Neuron (in vitro differentiated cells): ENCODE measurements around the gene PHOX2B.

ENCODE experiments used
- H2AFZ ChIP-seq: one replicate; pipeline ENCODE4 v1.6.1; 2013; ENCODE audit warnings: low read depth, mild to moderate bottlenecking, inconsistent platforms, low read length, moderate library complexity
- H3K27me3 ChIP-seq: one replicate; pipeline ENCODE4 v1.6.1; 2013; ENCODE audit warnings: low read length; ENCODE audit not compliant: insufficient read depth
- H3K36me3 ChIP-seq: one replicate; pipeline ENCODE4 v1.6.1; 2013; ENCODE audit warnings: low read length; ENCODE audit not compliant: insufficient read depth
- H3K4me1 ChIP-seq: one replicate; pipeline ENCODE4 v1.6.1; 2013; ENCODE audit warnings: low read length; ENCODE audit not compliant: insufficient read depth
- H3K4me3 ChIP-seq: 2 replicates; pipeline ENCODE4 v1.5.1; 2013; ENCODE audit warnings: mild to moderate bottlenecking, low read length, moderate library complexity
- H3K9me3 ChIP-seq: one replicate; pipeline ENCODE4 v1.6.1; 2013; ENCODE audit warnings: low read length

Gene PHOX2B

DNA sequence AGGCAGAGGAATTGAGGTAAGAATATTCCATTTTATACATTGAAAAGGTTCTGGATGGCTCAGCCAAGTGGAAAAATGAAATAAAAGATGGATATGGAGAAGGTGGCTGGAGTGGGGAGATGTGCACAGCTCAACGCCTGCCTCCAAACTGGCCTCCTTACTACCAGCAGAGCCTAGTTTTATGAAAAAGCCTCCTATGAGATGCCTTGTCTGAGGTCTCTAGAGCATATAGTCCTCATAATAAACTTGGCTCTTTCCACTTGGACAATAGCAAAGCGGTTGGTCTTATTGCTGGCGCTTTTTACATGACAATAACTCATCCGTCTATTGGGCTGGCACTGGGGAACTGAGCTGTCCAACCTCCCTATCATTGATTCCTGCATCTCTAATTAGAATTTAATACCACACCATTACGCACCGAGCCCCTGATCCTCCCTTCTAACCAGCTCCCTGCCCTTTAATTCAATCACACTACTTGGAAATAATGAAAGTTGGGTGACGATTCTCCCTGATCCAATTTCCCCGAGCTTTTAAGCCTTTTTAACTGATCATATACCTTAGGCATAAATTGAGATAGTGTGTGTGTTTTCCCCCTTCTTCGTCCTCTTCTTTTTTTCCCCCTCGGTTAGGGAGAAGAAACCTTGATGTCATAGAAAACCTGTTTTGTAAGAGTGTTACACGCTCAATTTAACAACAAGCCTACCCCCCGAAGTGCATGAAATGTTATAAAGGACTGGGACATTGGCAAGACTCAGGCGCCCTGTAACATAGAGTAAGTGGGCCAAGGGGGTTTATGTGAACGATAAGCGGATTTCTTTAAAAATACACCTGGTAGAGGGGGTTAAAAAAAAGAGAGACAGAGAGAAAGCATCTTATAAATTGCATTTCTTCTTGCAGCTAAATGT lies at the start of gene PHOX2B:
Gene PHOX2B, minus strand, starts transcription at position 155 of the 905 bp plus-strand sequence. Its CDS starts 115 bp downstream, at position 40.
- Histone ChIP-seq H3K9me3 (peaks cover 8% of the 10 kb centered on the region), H3K27me3 (peaks cover 95% of the 10 kb centered on the region), H3K36me3 (no peaks in the 10 kb centered on the region), H3K4me1 (no peaks in the 10 kb centered on the region), H2AFZ (no peak within 1 kb of the TSS), H3K4me3 (no peak within 1 kb of the TSS)

GRCh38 chr4:41797260-41797659 lies 48.7 kb upstream of the PHOX2B start:
- H2AFZ ChIP-seq = no peak overlapping the region
- H3K36me3 ChIP-seq = no peaks in the 10 kb centered on the region
- no peak overlapping the region for H3K4me3 ChIP-seq
- peaks cover 15% of the 10 kb centered on the region for H3K27me3 ChIP-seq
- H3K4me1 ChIP-seq = peaks cover 9% of the 10 kb centered on the region
- no peaks in the 10 kb centered on the region for H3K9me3 ChIP-seq

GRCh38 chr4:41796545-41797210 lies 48.2 kb upstream of the PHOX2B start:
- peaks cover 17% of the 10 kb centered on the region for H3K27me3 ChIP-seq
- H3K4me1 ChIP-seq = peaks cover 9% of the 10 kb centered on the region
- no peaks in the 10 kb centered on the region for H3K36me3 ChIP-seq
- H3K4me3 ChIP-seq = no peak overlapping the region
- H2AFZ ChIP-seq = no peak overlapping the region
- H3K9me3 ChIP-seq = no peaks in the 10 kb centered on the region

DNA sequence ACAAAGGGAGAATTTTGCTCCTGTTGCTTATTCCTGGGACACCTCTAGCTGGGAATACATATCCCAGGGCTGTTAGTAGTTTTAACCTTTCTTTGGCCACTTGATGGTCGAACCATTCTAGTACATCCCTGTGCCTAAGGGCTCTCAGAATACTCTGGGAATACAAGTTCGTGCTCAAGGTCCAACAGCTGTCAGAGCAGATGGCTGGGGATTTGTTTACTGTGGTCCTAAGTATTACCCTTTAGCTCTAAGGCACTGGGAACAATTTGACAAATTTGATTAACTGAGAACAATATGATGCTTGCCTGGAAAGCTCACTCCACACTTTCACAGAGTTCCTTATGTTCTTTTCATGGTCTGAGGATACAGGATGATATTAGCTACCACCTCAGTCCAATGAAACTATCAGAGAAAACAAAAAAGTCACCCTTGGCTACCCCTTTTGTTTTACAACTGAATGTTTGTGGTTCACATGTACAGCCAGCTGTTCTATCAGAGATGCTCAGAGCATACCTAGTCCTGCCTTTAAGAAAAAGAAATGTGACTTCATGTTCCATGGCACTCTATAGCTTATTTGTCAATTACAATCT lies 47.4 kb upstream of the PHOX2B start:
- Histone ChIP-seq H3K9me3 (no peaks in the 10 kb centered on the region), H3K4me1 (peaks cover 9% of the 10 kb centered on the region), H2AFZ (no peak overlapping the region), H3K36me3 (no peaks in the 10 kb centered on the region), H3K4me3 (no peak overlapping the region), H3K27me3 (peaks cover 17% of the 10 kb centered on the region)

GRCh38 chr4:41792166-41792565 lies 43.6 kb upstream of the PHOX2B start:
- Histone ChIP-seq H2AFZ (no peak overlapping the region), H3K4me1 (peaks cover 12% of the 10 kb centered on the region), H3K9me3 (no peaks in the 10 kb centered on the region), H3K27me3 (peaks cover 12% of the 10 kb centered on the region), H3K4me3 (no peak overlapping the region), H3K36me3 (no peaks in the 10 kb centered on the region)

DNA sequence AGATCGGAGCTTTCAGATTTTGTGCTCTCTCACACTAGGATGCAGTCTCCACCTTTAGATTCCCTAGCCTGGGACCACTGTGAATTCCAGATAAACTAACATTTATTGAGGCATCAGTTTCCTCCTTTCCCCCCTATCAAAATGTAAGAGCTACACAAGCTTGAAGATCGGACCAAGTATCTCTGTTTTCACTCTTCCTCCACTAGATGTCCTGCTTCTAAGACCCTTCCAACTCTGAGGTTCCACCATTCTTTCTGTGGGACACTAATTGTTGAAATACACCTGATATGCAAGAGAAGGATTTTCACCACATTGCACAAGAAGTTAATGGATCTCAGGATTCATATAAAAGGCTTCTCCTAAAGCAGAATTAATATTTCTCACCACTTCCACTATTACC lies 43.0 kb upstream of the PHOX2B start:
- Histone ChIP-seq H3K36me3 (no peaks in the 10 kb centered on the region), H3K4me1 (peaks cover 9% of the 10 kb centered on the region), H2AFZ (no peak overlapping the region), H3K27me3 (peaks cover 10% of the 10 kb centered on the region), H3K9me3 (no peaks in the 10 kb centered on the region), H3K4me3 (no peak overlapping the region)

DNA sequence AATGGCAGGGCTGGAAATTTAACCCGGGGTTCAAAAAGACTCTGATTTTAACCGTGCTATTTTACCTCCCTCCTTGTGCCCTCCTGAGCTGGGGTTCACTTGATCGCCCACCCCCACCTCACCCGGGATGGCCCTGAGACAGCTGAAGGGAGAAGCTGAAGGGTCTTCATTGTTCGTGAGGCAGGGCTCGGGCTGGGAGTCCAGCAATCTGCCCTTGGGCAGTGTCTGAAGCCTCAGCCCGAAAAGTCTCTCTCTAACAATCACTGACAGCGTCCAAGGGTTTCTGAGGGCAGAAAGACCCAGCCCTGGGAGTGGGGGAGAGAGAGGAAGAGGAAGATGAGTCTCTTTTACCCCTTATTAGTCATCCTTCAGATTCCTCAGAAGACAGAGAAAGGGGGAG lies 39.4 kb upstream of the PHOX2B start:
- Histone ChIP-seq H3K4me3 (no peak overlapping the region), H2AFZ (no peak overlapping the region), H3K36me3 (no peaks in the 10 kb centered on the region), H3K9me3 (no peaks in the 10 kb centered on the region), H3K4me1 (peaks cover 3% of the 10 kb centered on the region), H3K27me3 (peaks cover 4% of the 10 kb centered on the region)

DNA sequence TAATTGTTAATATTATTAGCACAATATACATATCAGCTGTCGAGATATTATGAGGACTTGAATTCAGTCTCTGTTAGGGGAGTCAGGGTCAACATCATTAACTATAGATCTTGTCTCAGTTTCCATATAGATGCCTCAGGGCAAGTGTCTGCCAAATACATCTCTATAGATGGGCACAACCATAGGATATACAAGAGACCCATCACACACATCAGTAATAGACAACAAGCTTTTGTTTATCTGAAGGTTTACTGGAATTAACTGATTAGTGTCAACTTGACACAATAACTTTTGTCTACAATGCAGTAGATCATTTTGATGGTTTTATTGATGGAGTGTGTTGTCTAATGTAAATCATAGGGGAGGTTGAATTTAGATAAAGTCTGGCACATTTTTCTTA lies 37.1 kb upstream of the PHOX2B start:
- no peaks in the 10 kb centered on the region for H3K36me3 ChIP-seq
- no peak overlapping the region for H2AFZ ChIP-seq
- no peaks in the 10 kb centered on the region for H3K9me3 ChIP-seq
- H3K27me3 ChIP-seq = peaks cover 7% of the 10 kb centered on the region
- H3K4me1 ChIP-seq = peaks cover 3% of the 10 kb centered on the region
- no peak overlapping the region for H3K4me3 ChIP-seq

- Histone ChIP-seq H2AFZ (no peak overlapping the region), H3K4me1 (peaks cover 3% of the 10 kb centered on the region), H3K9me3 (no peaks in the 10 kb centered on the region), H3K27me3 (peaks cover 7% of the 10 kb centered on the region), H3K36me3 (no peaks in the 10 kb centered on the region), H3K4me3 (no peak overlapping the region)
Observed at GRCh38 chr4:41784191-41784979, 35.9 kb upstream of the PHOX2B start.

DNA sequence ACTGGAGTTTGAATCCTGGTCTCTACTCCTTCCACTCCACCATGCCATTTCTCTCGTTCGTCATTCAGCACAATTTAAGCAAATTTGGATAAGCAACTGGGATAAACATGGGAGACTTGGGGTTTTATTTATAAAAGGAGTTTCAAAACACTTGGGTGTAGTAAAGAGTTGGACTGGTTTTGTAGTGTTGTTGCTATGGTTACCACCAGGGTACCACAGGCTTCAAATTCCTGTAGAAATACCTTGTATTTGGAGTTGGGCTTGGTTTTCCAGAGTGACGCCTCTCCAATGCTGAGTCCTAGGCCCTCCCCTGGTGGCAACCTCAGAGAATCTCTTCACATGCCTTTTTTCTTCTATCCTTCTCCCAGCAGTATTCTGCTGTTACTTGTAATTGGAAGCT lies 27.9 kb upstream of the PHOX2B start:
- Histone ChIP-seq H3K4me1 (peaks cover 7% of the 10 kb centered on the region), H3K4me3 (no peak overlapping the region), H3K27me3 (peaks cover 8% of the 10 kb centered on the region)

DNA sequence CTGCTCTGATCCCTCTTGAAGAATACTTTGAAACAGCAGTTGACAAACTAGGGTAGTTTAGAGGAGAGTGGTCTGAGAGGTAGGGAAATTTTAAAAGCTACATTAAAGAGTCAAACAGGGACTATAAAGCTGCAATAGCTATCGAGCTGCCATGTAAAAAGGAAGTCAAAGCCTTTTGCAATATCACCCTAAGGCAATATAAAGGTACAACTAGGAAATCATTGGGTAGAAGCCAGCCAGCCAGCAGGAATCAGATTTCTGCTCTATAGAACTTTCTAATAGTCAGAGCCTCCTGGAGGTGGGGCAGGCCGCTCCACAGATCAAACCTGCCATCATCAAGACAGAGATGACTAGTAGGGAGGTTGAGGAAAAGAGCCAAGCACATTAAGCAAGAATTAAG lies 15.2 kb upstream of the PHOX2B start:
- H3K4me3 ChIP-seq = no peak overlapping the region
- no peaks in the 10 kb centered on the region for H3K4me1 ChIP-seq
- no peaks in the 10 kb centered on the region for H3K36me3 ChIP-seq
- H2AFZ ChIP-seq = no peak overlapping the region
- peaks cover 47% of the 10 kb centered on the region for H3K27me3 ChIP-seq
- H3K9me3 ChIP-seq = no peaks in the 10 kb centered on the region

More for the DNA sequence above, 27.9 kb upstream of the PHOX2B start:
- H2AFZ ChIP-seq = no peak overlapping the region
- no peaks in the 10 kb centered on the region for H3K9me3 ChIP-seq
- H3K36me3 ChIP-seq = no peaks in the 10 kb centered on the region

DNA sequence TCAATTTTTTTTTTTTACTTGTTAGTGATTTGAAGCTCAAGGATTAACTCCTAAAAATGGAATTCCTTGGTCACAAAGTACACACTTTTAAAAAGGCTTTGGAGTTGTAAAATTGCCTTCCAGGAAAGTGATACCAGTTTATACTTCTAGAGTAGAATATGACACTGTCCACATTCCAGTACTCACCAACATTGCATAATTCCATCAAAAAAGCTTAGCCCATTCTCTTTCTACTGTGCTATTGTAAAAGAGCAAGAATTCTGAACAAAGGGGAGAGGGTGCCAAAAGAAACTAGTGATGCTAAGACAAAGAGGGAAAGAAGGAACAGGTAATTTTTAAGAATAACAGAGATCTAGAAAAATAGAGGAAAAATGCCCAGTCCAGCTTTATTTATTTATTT lies 10.4 kb upstream of the PHOX2B start:
- Histone ChIP-seq H3K4me1 (no peaks in the 10 kb centered on the region), H3K9me3 (no peaks in the 10 kb centered on the region), H3K4me3 (no peak overlapping the region), H2AFZ (no peak overlapping the region), H3K36me3 (no peaks in the 10 kb centered on the region), H3K27me3 (peaks cover 65% of the 10 kb centered on the region)
